ENCODE data around the gene DLG2.

DLG2 gene

GRCh38 chr11:84234462-84235202 is 1392.5 kb downstream of the DLG2 start:
- Histone ChIP-seq H3K4me3 (ENCODE audit: low read depth in 1 of 2, low read length in 2 of 2) (no peak overlapping the region), H3K27me3 (ENCODE audit: control insufficient read depth in 1 of 2, insufficient read depth in 2 of 2, low read length in 2 of 2) (no peaks in the 10 kb centered on the region), H3K27ac (ENCODE audit: low read depth, low read length) (no peak overlapping the region), H3K9me3 (ENCODE audit: low read length) (no peaks in the 10 kb centered on the region), H3K4me1 (ENCODE audit: insufficient read depth, low read length) (no peaks in the 10 kb centered on the region), H3K9ac (ENCODE audit: low read length) (no peak overlapping the region), H3K36me3 (ENCODE audit: insufficient read depth, low read length) (no peaks in the 10 kb centered on the region)

DNA sequence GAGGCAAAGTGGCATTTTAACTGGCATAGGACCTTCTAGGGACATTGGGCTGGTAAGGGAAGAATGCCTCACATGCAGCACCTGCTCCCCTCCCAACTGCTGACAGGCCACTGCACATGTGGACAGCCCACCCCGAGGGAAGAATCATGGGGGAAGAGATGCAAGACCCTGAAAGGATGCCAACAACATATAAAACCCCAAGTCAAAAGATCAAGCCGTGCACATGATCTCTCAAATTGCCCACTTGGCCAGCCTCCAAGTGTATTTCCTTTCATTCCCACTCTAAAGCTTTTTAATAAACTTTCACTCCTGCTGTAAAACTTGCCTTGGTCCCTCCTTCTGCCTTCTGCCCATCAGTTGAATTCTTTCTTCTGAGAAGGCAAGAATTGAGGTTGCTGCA is 1393.1 kb downstream of the DLG2 start:
- Histone ChIP-seq H3K9me3 (ENCODE audit: low read length) (no peaks in the 10 kb centered on the region), H3K36me3 (ENCODE audit: insufficient read depth, low read length) (no peaks in the 10 kb centered on the region), H3K27me3 (ENCODE audit: control insufficient read depth in 1 of 2, insufficient read depth in 2 of 2, low read length in 2 of 2) (no peaks in the 10 kb centered on the region), H3K4me1 (ENCODE audit: insufficient read depth, low read length) (no peaks in the 10 kb centered on the region), H3K4me3 (ENCODE audit: low read depth in 1 of 2, low read length in 2 of 2) (no peak overlapping the region), H3K27ac (ENCODE audit: low read depth, low read length) (no peak overlapping the region), H3K9ac (ENCODE audit: low read length) (no peak overlapping the region)

DNA sequence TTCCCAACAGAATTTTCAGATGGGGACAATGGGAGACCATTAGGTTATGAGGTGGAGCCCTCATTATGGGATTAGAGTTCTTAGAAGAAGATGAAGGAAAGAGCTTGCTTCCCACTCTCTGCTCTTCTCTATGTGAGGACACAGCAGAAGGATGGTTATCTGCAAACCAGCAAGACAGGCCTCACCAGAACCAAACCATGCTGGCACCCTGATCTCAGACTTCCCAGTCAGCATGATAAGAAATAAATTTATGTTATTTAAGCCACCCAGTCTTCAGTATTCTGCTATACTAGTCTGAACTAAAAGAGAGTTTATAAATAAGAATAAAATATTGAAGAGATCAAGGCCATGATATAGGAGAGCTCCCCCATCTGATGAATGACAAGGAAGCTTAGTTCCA is 1394.6 kb downstream of the DLG2 start:
- no peaks in the 10 kb centered on the region for H3K4me1 ChIP-seq (ENCODE audit: insufficient read depth, low read length)
- no peak overlapping the region for H3K4me3 ChIP-seq (ENCODE audit: low read depth in 1 of 2, low read length in 2 of 2)
- no peaks in the 10 kb centered on the region for H3K36me3 ChIP-seq (ENCODE audit: insufficient read depth, low read length)
- no peak overlapping the region for H3K27ac ChIP-seq (ENCODE audit: low read depth, low read length)
- H3K9me3 ChIP-seq (ENCODE audit: low read length), result no peaks in the 10 kb centered on the region
- H3K27me3 ChIP-seq (ENCODE audit: control insufficient read depth in 1 of 2, insufficient read depth in 2 of 2, low read length in 2 of 2), result no peaks in the 10 kb centered on the region
- no peak overlapping the region for H3K9ac ChIP-seq (ENCODE audit: low read length)

- no peak overlapping the region for H3K9ac ChIP-seq (ENCODE audit: low read length)
- no peaks in the 10 kb centered on the region for H3K27me3 ChIP-seq (ENCODE audit: control insufficient read depth in 1 of 2, insufficient read depth in 2 of 2, low read length in 2 of 2)
- no peaks in the 10 kb centered on the region for H3K36me3 ChIP-seq (ENCODE audit: insufficient read depth, low read length)
Observed at GRCh38 chr11:84230402-84230801, 1396.7 kb downstream of the DLG2 start.

DNA sequence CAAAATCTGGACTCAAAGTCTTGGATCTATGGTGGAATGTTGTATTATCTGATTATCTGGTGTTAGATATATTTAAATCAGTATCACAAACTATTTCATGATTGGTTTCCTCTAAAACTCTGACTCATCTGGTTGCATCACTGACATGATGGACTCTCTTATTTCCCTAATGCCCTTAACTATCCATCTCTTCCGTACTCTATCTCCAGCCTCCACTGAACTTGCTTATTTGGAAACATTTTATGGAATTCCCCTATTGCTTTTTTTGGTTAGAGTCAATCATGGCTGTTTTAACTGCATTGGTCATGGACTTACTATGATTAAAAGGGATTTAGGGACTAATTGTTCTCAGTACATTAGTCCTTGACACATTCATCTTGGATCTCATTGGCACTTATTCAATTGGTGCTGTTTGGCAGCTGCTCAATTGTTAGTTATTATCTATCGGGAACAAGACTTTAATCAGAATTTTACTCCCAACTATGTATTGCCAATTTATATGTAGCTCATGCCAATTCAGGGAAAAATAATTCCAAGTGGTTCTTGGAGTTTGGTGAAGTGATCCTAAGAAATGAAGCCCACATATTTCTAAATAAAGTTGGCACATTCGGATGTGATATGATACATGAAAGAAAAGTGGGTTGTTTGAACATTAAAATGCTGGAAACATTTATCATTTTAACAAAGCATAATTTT is 1399.0 kb downstream of the DLG2 start:
- Histone ChIP-seq H3K4me1 (ENCODE audit: insufficient read depth, low read length) (no peaks in the 10 kb centered on the region), H3K27ac (ENCODE audit: low read depth, low read length) (no peak overlapping the region), H3K4me3 (ENCODE audit: low read depth in 1 of 2, low read length in 2 of 2) (no peak overlapping the region), H3K36me3 (ENCODE audit: insufficient read depth, low read length) (no peaks in the 10 kb centered on the region), H3K9ac (ENCODE audit: low read length) (no peak overlapping the region), H3K9me3 (ENCODE audit: low read length) (no peaks in the 10 kb centered on the region), H3K27me3 (ENCODE audit: control insufficient read depth in 1 of 2, insufficient read depth in 2 of 2, low read length in 2 of 2) (no peaks in the 10 kb centered on the region)

More at GRCh38 chr11:84230402-84230801, 1396.7 kb downstream of the DLG2 start:
- H3K27ac ChIP-seq (ENCODE audit: low read depth, low read length), result no peak overlapping the region
- H3K4me1 ChIP-seq (ENCODE audit: insufficient read depth, low read length), result no peaks in the 10 kb centered on the region
- H3K4me3 ChIP-seq (ENCODE audit: low read depth in 1 of 2, low read length in 2 of 2), result no peak overlapping the region
- no peaks in the 10 kb centered on the region for H3K9me3 ChIP-seq (ENCODE audit: low read length)

DNA sequence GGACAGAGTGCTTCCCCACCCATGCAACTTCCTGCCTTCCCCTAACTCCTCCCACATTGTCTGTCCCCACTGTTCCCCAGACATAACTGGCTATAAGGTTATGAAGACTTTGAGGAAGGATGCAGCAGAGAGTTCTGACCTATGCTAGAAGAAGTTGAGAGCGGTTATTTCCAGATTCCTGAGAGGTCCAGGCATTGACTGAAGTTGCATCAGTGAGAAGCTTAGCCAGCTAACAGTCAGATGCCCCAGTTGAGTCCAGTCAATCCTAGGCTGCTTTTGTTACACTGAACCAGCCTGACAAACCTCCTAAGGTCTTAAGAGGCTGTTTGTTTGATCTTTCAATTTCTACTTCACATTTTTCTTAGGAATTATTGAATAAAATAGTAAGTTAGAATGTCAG is 1403.1 kb downstream of the DLG2 start:
- Histone ChIP-seq H3K36me3 (ENCODE audit: insufficient read depth, low read length) (no peaks in the 10 kb centered on the region), H3K27me3 (ENCODE audit: control insufficient read depth in 1 of 2, insufficient read depth in 2 of 2, low read length in 2 of 2) (no peaks in the 10 kb centered on the region), H3K4me3 (ENCODE audit: low read depth in 1 of 2, low read length in 2 of 2) (no peak overlapping the region), H3K9ac (ENCODE audit: low read length) (no peak overlapping the region), H3K27ac (ENCODE audit: low read depth, low read length) (no peak overlapping the region), H3K4me1 (ENCODE audit: insufficient read depth, low read length) (no peaks in the 10 kb centered on the region), H3K9me3 (ENCODE audit: low read length) (no peaks in the 10 kb centered on the region)

DNA sequence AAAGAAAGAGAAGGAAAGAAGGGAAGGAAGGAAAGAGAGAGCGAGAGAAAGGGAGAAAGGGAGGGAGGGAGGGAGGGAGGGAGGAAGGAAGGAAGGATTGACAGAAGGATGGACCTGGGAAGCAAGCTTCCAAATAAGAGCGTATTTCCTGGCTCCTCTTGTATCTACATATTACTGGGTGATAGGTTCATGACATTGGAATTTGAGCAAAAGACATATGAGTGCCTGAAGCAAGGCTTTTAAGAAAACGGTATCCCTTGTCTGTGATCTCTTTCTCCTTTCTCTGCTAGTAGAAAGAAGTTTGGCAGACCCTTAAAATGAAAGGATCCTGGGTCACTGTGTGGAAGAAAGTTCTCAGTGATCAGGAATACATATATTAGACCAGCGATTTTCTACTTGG is 1408.8 kb downstream of the DLG2 start:
- Histone ChIP-seq H3K27ac (ENCODE audit: low read depth, low read length) (no peak overlapping the region), H3K4me3 (ENCODE audit: low read depth in 1 of 2, low read length in 2 of 2) (no peak overlapping the region), H3K36me3 (ENCODE audit: insufficient read depth, low read length) (no peaks in the 10 kb centered on the region), H3K4me1 (ENCODE audit: insufficient read depth, low read length) (no peaks in the 10 kb centered on the region), H3K9me3 (ENCODE audit: low read length) (no peaks in the 10 kb centered on the region), H3K9ac (ENCODE audit: low read length) (no peak overlapping the region), H3K27me3 (ENCODE audit: control insufficient read depth in 1 of 2, insufficient read depth in 2 of 2, low read length in 2 of 2) (no peaks in the 10 kb centered on the region)

- no peaks in the 10 kb centered on the region for H3K36me3 ChIP-seq (ENCODE audit: insufficient read depth, low read length)
- no peaks in the 10 kb centered on the region for H3K9me3 ChIP-seq (ENCODE audit: low read length)
- H3K9ac ChIP-seq (ENCODE audit: low read length), result no peak overlapping the region
- H3K4me3 ChIP-seq (ENCODE audit: low read depth in 1 of 2, low read length in 2 of 2), result no peak overlapping the region
- no peaks in the 10 kb centered on the region for H3K27me3 ChIP-seq (ENCODE audit: control insufficient read depth in 1 of 2, insufficient read depth in 2 of 2, low read length in 2 of 2)
- no peak overlapping the region for H3K27ac ChIP-seq (ENCODE audit: low read depth, low read length)
- no peaks in the 10 kb centered on the region for H3K4me1 ChIP-seq (ENCODE audit: insufficient read depth, low read length)
Observed at GRCh38 chr11:84215672-84216071, 1411.5 kb downstream of the DLG2 start.

DNA sequence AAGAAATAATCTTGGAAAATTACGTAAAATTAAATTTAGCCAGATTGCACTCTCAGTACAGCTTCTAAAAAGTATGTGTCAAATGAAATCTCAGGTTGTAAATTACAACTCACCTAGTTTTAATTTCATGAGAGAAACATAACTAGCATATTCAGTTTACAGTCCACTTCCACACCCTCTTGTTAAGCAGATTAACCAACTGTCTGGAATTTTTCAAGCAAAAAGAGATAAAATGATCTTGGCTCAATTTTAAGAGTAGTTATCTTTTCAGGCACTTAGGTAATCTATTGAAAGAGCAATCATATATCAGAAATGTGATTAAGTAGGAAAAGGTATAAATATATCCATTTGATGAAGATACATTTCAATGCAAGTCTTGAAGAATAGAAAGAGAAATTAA is 1412.6 kb downstream of the DLG2 start:
- Histone ChIP-seq H3K36me3 (ENCODE audit: insufficient read depth, low read length) (no peaks in the 10 kb centered on the region), H3K9ac (ENCODE audit: low read length) (no peak overlapping the region)

GRCh38 chr11:84212468-84213390 is 1414.4 kb downstream of the DLG2 start:
- Histone ChIP-seq H3K27ac (ENCODE audit: low read depth, low read length) (no peak overlapping the region), H3K9ac (ENCODE audit: low read length) (no peak overlapping the region), H3K27me3 (ENCODE audit: control insufficient read depth in 1 of 2, insufficient read depth in 2 of 2, low read length in 2 of 2) (no peaks in the 10 kb centered on the region)

More for the DNA sequence above, 1412.6 kb downstream of the DLG2 start:
- no peaks in the 10 kb centered on the region for H3K9me3 ChIP-seq (ENCODE audit: low read length)
- no peak overlapping the region for H3K4me3 ChIP-seq (ENCODE audit: low read depth in 1 of 2, low read length in 2 of 2)
- H3K27ac ChIP-seq (ENCODE audit: low read depth, low read length), result no peak overlapping the region
- H3K27me3 ChIP-seq (ENCODE audit: control insufficient read depth in 1 of 2, insufficient read depth in 2 of 2, low read length in 2 of 2), result no peaks in the 10 kb centered on the region
- H3K4me1 ChIP-seq (ENCODE audit: insufficient read depth, low read length), result no peaks in the 10 kb centered on the region

GRCh38 chr11:84211896-84212295 is 1415.2 kb downstream of the DLG2 start:
- H3K36me3 ChIP-seq (ENCODE audit: insufficient read depth, low read length), result no peaks in the 10 kb centered on the region
- H3K27me3 ChIP-seq (ENCODE audit: control insufficient read depth in 1 of 2, insufficient read depth in 2 of 2, low read length in 2 of 2), result no peaks in the 10 kb centered on the region
- H3K27ac ChIP-seq (ENCODE audit: low read depth, low read length), result no peak overlapping the region
- H3K9ac ChIP-seq (ENCODE audit: low read length), result no peak overlapping the region
- no peaks in the 10 kb centered on the region for H3K4me1 ChIP-seq (ENCODE audit: insufficient read depth, low read length)
- no peak overlapping the region for H3K4me3 ChIP-seq (ENCODE audit: low read depth in 1 of 2, low read length in 2 of 2)
- H3K9me3 ChIP-seq (ENCODE audit: low read length), result no peaks in the 10 kb centered on the region

More at GRCh38 chr11:84212468-84213390, 1414.4 kb downstream of the DLG2 start:
- H3K36me3 ChIP-seq (ENCODE audit: insufficient read depth, low read length), result no peaks in the 10 kb centered on the region
- H3K4me1 ChIP-seq (ENCODE audit: insufficient read depth, low read length), result no peaks in the 10 kb centered on the region
- no peaks in the 10 kb centered on the region for H3K9me3 ChIP-seq (ENCODE audit: low read length)
- no peak overlapping the region for H3K4me3 ChIP-seq (ENCODE audit: low read depth in 1 of 2, low read length in 2 of 2)
